Peyer's patch (tissue), 4 donors: ENCODE data around the gene SYT13.

Experiments
- POLR2A ChIP-seq, 2 donors: fragments of 450-650 bp; IDR thresholded peaks; one replicate each; pipeline ENCODE4 v1.5.1; 2017; ENCODE audit warnings: antibody characterized with exemption in 2 of 2, mild to moderate bottlenecking in 2 of 2, moderate library complexity in 2 of 2
- TF ChIP-seq, protein P1 (sequence below), 6 experiments: fragments of 450-650 bp in 4 of 6; fragments of 200-600 bp in 2 of 6; sonication (generic) in 1 of 6; IDR thresholded peaks; one replicate each; pipeline ENCODE4 v1.5.1; 2017 to 2019; ENCODE audit warnings: antibody characterized with exemption in 6 of 6, mild to moderate bottlenecking in 3 of 6, moderate library complexity in 1 of 6

DNA sequence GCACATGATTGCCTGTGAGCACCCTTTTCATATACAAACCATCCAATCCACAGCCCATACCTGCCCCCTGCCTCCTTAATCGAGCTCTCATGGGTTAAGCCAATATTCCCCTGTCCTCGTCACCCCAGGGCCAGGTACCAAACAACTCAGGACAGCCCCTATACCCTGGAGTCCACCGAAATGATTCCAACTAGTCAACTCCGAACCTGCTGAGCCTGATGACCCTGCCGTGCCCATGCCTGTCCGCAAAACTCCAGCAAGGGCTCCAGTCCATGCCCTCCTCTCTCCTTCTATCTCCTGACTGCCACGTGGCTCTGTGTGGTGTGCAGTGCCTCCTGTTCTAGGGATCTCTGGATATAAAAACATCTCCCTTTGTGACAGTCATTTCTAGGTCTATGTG is 35.5 kb upstream of the SYT13 start:
- TF ChIP-seq, protein P1, sequence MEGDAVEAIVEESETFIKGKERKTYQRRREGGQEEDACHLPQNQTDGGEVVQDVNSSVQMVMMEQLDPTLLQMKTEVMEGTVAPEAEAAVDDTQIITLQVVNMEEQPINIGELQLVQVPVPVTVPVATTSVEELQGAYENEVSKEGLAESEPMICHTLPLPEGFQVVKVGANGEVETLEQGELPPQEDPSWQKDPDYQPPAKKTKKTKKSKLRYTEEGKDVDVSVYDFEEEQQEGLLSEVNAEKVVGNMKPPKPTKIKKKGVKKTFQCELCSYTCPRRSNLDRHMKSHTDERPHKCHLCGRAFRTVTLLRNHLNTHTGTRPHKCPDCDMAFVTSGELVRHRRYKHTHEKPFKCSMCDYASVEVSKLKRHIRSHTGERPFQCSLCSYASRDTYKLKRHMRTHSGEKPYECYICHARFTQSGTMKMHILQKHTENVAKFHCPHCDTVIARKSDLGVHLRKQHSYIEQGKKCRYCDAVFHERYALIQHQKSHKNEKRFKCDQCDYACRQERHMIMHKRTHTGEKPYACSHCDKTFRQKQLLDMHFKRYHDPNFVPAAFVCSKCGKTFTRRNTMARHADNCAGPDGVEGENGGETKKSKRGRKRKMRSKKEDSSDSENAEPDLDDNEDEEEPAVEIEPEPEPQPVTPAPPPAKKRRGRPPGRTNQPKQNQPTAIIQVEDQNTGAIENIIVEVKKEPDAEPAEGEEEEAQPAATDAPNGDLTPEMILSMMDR (IDR thresholded peaks at IDR 0.05): no peak
- TF ChIP-seq POLR2A (IDR thresholded peaks at IDR 0.05): no peak
